ENCODE measurements around the gene TMEM201.

TMEM201 gene

GRCh38 chr1:9654051-9654833 lies 65.5 kb downstream of the TMEM201 start:
- no peak for DNase-seq (ENCODE audit: low read depth)

GRCh38 chr1:9654834-9655723 lies 66.4 kb downstream of the TMEM201 start:
- no peak for DNase-seq (ENCODE audit: low read depth)

GRCh38 chr1:9655836-9656235 lies 67.1 kb downstream of the TMEM201 start:
- DNase-seq (ENCODE audit: low read depth): no peak

GRCh38 chr1:9657521-9658032 lies 68.9 kb downstream of the TMEM201 start:
- no peak for DNase-seq (ENCODE audit: low read depth)

- DNase-seq (ENCODE audit: low read depth): no peak
These were observed 69.5 kb downstream of the TMEM201 start for GRCh38 chr1:9658199-9658598.

- DNase-seq (ENCODE audit: low read depth): no peak
These were observed 70.6 kb downstream of the TMEM201 start for GRCh38 chr1:9659328-9659727.

- no peak for DNase-seq (ENCODE audit: low read depth)
These were observed 74.5 kb downstream of the TMEM201 start for GRCh38 chr1:9663257-9663656.

Data from activated T-cell treated with anti-CD3 and anti-CD28 coated beads for 1 hour (primary cell).